H1 (cell line): ENCODE measurements around the gene OTUD3. TPM values are rescaled to one million over a fixed set of nuclear protein-coding genes. Genes with fewer than 3 reads are reported as not detected.

Source experiments
- CTCF ChIA-PET: fragments of 300-600 bp; sonication (Branson Sonifier 250); formaldehyde crosslinking; loops from one replicate; lab custom pipeline; 2021; ENCODE audit not compliant: partially characterized antibody; lab: Charles Lee
- POLR2A ChIA-PET: fragments of 300-600 bp; sonication (Branson Sonifier 250); formaldehyde crosslinking; loops from one replicate; lab custom pipeline; 2021; ENCODE audit warnings: inconsistent platforms; ENCODE audit not compliant: partially characterized antibody; lab: Charles Lee
- DNase-seq, 2 experiments: peaks; one replicate each; pipeline versions ENCODE4 v3.0.0 to v3.0.0-alpha.2; 2010 to 2022; ENCODE audit warnings: low spot score in 2 of 2, low read depth in 1 of 2, mixed read lengths in 1 of 2
- FAIRE-seq: peaks from 2 replicates; lab custom pipeline; 2011; peaks lifted over from hg19 to GRCh38; lab: Jason Lieb, UNC
- H2AFZ ChIP-seq: 2 replicates; pipeline ENCODE4 v1.8.1; 2012; ENCODE audit warnings: low read length, inconsistent platforms
- H2AK5ac ChIP-seq: 2 replicates; pipeline ENCODE4 v1.6.1; 2013; ENCODE audit warnings: low read depth, low read length
- H2BK120ac ChIP-seq: replicated peaks from 2 replicates; pipeline ENCODE3; 2013; ENCODE audit warnings: low read depth, low read length, inconsistent platforms
- H2BK12ac ChIP-seq: 2 replicates; pipeline ENCODE4 v1.6.1; 2013; ENCODE audit warnings: low read depth, low read length
- H2BK15ac ChIP-seq: 2 replicates; pipeline ENCODE4 v1.6.1; 2013; ENCODE audit warnings: low read length
- H2BK20ac ChIP-seq: 2 replicates; pipeline ENCODE4 v1.6.1; 2013; ENCODE audit warnings: low read length
- H2BK5ac ChIP-seq: 2 replicates; pipeline ENCODE4 v1.6.1; 2013; ENCODE audit warnings: low read depth, low read length
- H3K14ac ChIP-seq: 2 replicates; pipeline ENCODE4 v1.6.1; 2013; ENCODE audit warnings: inconsistent platforms; ENCODE audit not compliant: insufficient read length
- H3K18ac ChIP-seq: 2 replicates; pipeline ENCODE4 v1.6.1; 2013; ENCODE audit warnings: low read length; ENCODE audit errors: extremely low read depth
- H3K23ac ChIP-seq: 2 replicates; pipeline ENCODE4 v1.6.1; 2013; ENCODE audit warnings: inconsistent platforms; ENCODE audit not compliant: insufficient read length
- H3K23me2 ChIP-seq: 2 replicates; pipeline ENCODE4 v1.6.1; 2013; ENCODE audit warnings: low read depth, low read length
- H3K27ac ChIP-seq: 2 replicates; pipeline ENCODE4 v1.6.1; 2011; ENCODE audit warnings: low read depth, low read length, inconsistent platforms
- H3K27me3 ChIP-seq, 4 experiments: replicated peaks in 1 of 4; 1 replicate in 1 of 4; 2 replicates in 3 of 4; pipeline versions ENCODE4 v1.6.1 to v1.8.1; 2011 to 2013; ENCODE audit warnings: low read length in 3 of 4, mild to moderate bottlenecking in 3 of 4, inconsistent platforms in 2 of 4, mixed read lengths in 2 of 4, moderate library complexity in 1 of 4; ENCODE audit not compliant: control insufficient read depth in 3 of 4, insufficient read depth in 3 of 4; ENCODE audit errors: extremely low read depth in 1 of 4
- H3K36me3 ChIP-seq, 4 experiments: 2 replicates each; pipeline versions ENCODE4 v1.6.1 to v1.8.1; 2011 to 2013; ENCODE audit warnings: mild to moderate bottlenecking in 4 of 4, low read length in 3 of 4, moderate library complexity in 2 of 4, control low read depth in 1 of 4, inconsistent platforms in 1 of 4; ENCODE audit not compliant: insufficient read depth in 4 of 4, control insufficient read depth in 2 of 4
- H3K4ac ChIP-seq: replicated peaks from 2 replicates; pipeline ENCODE3; 2013; ENCODE audit warnings: low read length, low read depth, mixed read lengths, inconsistent platforms; ENCODE audit not compliant: insufficient read length
- H3K4me1 ChIP-seq, 4 experiments: replicated peaks in 1 of 4; 1 replicate in 1 of 4; 2 replicates in 3 of 4; pipeline versions ENCODE4 v1.6.1 to v1.8.1; 2011 to 2013; ENCODE audit warnings: low read length in 3 of 4, inconsistent platforms in 2 of 4, mixed read lengths in 1 of 4; ENCODE audit not compliant: insufficient read depth in 4 of 4, control insufficient read depth in 3 of 4
- H3K4me2 ChIP-seq, 2 experiments: 2 replicates each; pipeline versions ENCODE4 v1.6.1 to v1.8.1; 2011 to 2013; ENCODE audit warnings: low read depth in 2 of 2, low read length in 2 of 2, control low read depth in 1 of 2, inconsistent platforms in 1 of 2, mild to moderate bottlenecking in 1 of 2; ENCODE audit not compliant: insufficient read depth in 1 of 2
- H3K4me3 ChIP-seq, 4 experiments: fragments of 200-600, 300-600 bp in 1 of 4; sonication (generic), shearing (Covaris generic), sonication (Bioruptor Twin) in 1 of 4; 2 replicates each; pipeline versions ENCODE4 v1.5.1 to v1.8.1; 2011 to 2016; ENCODE audit warnings: low read length in 4 of 4, low read depth in 3 of 4, control low read depth in 2 of 4, inconsistent platforms in 2 of 4, mild to moderate bottlenecking in 2 of 4, mixed read lengths in 1 of 4, moderate library complexity in 1 of 4; ENCODE audit not compliant: insufficient read depth in 2 of 4; ENCODE audit errors: extremely low read depth in 1 of 4
- H3K56ac ChIP-seq: replicated peaks from 2 replicates; pipeline ENCODE3; 2013; ENCODE audit warnings: low read depth, mild to moderate bottlenecking, mixed read lengths, low read length, inconsistent platforms; ENCODE audit not compliant: insufficient read length
- H3K79me1 ChIP-seq: 2 replicates; pipeline ENCODE4 v1.6.1; 2013; ENCODE audit warnings: low read depth, low read length, control low read depth
- H3K79me2 ChIP-seq, 2 experiments: 2 replicates each; pipeline versions ENCODE4 v1.6.1 to v1.8.1; 2012 to 2013; ENCODE audit warnings: low read length in 2 of 2, mild to moderate bottlenecking in 2 of 2, inconsistent platforms in 1 of 2; ENCODE audit not compliant: insufficient read depth in 2 of 2, control insufficient read depth in 1 of 2
- H3K9ac ChIP-seq, 4 experiments: replicated peaks in 1 of 4; 1 replicate in 1 of 4; 2 replicates in 3 of 4; pipeline versions ENCODE4 v1.6.1 to v1.8.1; 2011 to 2013; ENCODE audit warnings: low read depth in 3 of 4, low read length in 3 of 4, control low read depth in 2 of 4, mild to moderate bottlenecking in 2 of 4, moderate library complexity in 2 of 4, inconsistent platforms in 1 of 4; ENCODE audit errors: extremely low read depth in 1 of 4
- H3K9me3 ChIP-seq, 2 experiments: 2 replicates each; pipeline versions ENCODE4 v1.6.1 to v1.8.1; 2012 to 2013; ENCODE audit warnings: mild to moderate bottlenecking in 2 of 2, moderate library complexity in 2 of 2, control low read depth in 1 of 2, inconsistent platforms in 1 of 2, low read depth in 1 of 2, low read length in 1 of 2, mixed read lengths in 1 of 2; ENCODE audit not compliant: insufficient read depth in 2 of 2
- H4K20me1 ChIP-seq, 2 experiments: replicated peaks in 1 of 2; 2 replicates each; pipeline versions ENCODE3 to v1.8.1; 2011 to 2013; ENCODE audit warnings: inconsistent platforms in 2 of 2, low read length in 2 of 2, mild to moderate bottlenecking in 1 of 2; ENCODE audit not compliant: insufficient read depth in 2 of 2, control insufficient read depth in 1 of 2
- H4K5ac ChIP-seq: 2 replicates; pipeline ENCODE4 v1.6.1; 2013; ENCODE audit warnings: low read length, low read depth, mixed read lengths, inconsistent platforms; ENCODE audit not compliant: insufficient read length
- H4K8ac ChIP-seq: 2 replicates; pipeline ENCODE4 v1.8.0; 2013; ENCODE audit warnings: mild to moderate bottlenecking, moderate library complexity, low read length, inconsistent platforms; ENCODE audit not compliant: insufficient read depth; ENCODE audit errors: extremely low read depth
- H4K91ac ChIP-seq: replicated peaks from 2 replicates; pipeline ENCODE3; 2013; ENCODE audit warnings: low read length, mixed read lengths, inconsistent platforms; ENCODE audit not compliant: insufficient read length
- CHD1 ChIP-seq: IDR thresholded peaks from 2 replicates; pipeline ENCODE4 v1.6.1; 2012; ENCODE audit warnings: low read depth, low read length, improper control_type of control experiment
- CTBP2 ChIP-seq: IDR thresholded peaks from 2 replicates; pipeline ENCODE4 v1.7.0; 2011; ENCODE audit warnings: borderline replicate concordance, mild to moderate bottlenecking, moderate library complexity, mixed read lengths, low read length; ENCODE audit not compliant: insufficient read depth, insufficient read length
- EZH2 ChIP-seq: fragments of 200-600 bp; sonication (generic); IDR thresholded peaks from 2 replicates; pipeline ENCODE4 v1.7.1; 2012; ENCODE audit warnings: low read depth, mild to moderate bottlenecking, moderate library complexity, low read length, inconsistent platforms; ENCODE audit not compliant: severe bottlenecking
- GABPA ChIP-seq: IDR thresholded peaks from 2 replicates; pipeline ENCODE4 v1.6.1; 2011; ENCODE audit warnings: mild to moderate bottlenecking, low read length, moderate library complexity, borderline replicate concordance; ENCODE audit not compliant: insufficient read depth
- NANOG ChIP-seq: IDR thresholded peaks from 2 replicates; pipeline ENCODE4 v1.6.1; 2011; ENCODE audit warnings: low read length, low read depth, mild to moderate bottlenecking, inconsistent platforms; ENCODE audit not compliant: insufficient read depth, poor library complexity, severe bottlenecking
- RBBP5 ChIP-seq: IDR thresholded peaks from 2 replicates; pipeline ENCODE4 v1.7.1; 2012; ENCODE audit warnings: low read depth, mild to moderate bottlenecking, inconsistent platforms, low read length, moderate library complexity, borderline replicate concordance
- SIRT6 ChIP-seq: IDR thresholded peaks from one replicate; pipeline ENCODE4 v1.7.1; 2012; ENCODE audit warnings: low read length, inconsistent platforms
- SP4 ChIP-seq: IDR thresholded peaks from 2 replicates; pipeline ENCODE4 v1.6.1; 2012; ENCODE audit warnings: low read length, inconsistent platforms
- TAF1 ChIP-seq: IDR thresholded peaks from 2 replicates; pipeline ENCODE4 v1.6.1; 2011; ENCODE audit warnings: mild to moderate bottlenecking, low read depth, low read length
- TBP ChIP-seq: IDR thresholded peaks from 2 replicates; pipeline ENCODE4 v1.6.1; 2011; ENCODE audit warnings: low read depth, low read length, improper control_type of control experiment
- polyA plus RNA-seq, 7 experiments: library from polyadenylated mRNA; depleted of rRNA in 3 of 7; stranded (reverse) in 5 of 7; unstranded in 2 of 7; fragments of >200 nt in 5 of 7; fragments of 200-250 nt in 2 of 7; gene quantifications; 1 replicate in 5 of 7; 2 replicates in 1 of 7; 4 replicates in 1 of 7; pipeline versions ENCODE4 v1.2.1 to v1.2.3, GENCODE V29; 2011 to 2013; ENCODE audit warnings: missing spikeins in 2 of 7, mixed read lengths in 2 of 7
- total RNA-seq: library from RNA; stranded (reverse); fragmentation: NEBNext Ultra II Directional; extraction: Animal tissue kit (Norgen Biotek cat#: 25700); gene quantifications from 2 replicates; pipeline ENCODE4 v1.2.1, GENCODE V29; 2021
- TF ChIP-seq, protein P1 (sequence below): IDR thresholded peaks from 2 replicates; pipeline ENCODE4 v1.6.1; 2012; ENCODE audit warnings: low read length, inconsistent platforms
- TF ChIP-seq, protein P2 (sequence below): IDR thresholded peaks from 2 replicates; pipeline ENCODE4 v1.6.1; 2011; ENCODE audit warnings: low read depth, mild to moderate bottlenecking, low read length; ENCODE audit not compliant: insufficient read depth

OTUD3 gene
- total and polyA plus RNA-seq, 2 of the 8 experiments (the other 6 are each of a cell fraction or from before 2014, with no cell fraction given), result 6.3 to 11.9 TPM

DNA sequence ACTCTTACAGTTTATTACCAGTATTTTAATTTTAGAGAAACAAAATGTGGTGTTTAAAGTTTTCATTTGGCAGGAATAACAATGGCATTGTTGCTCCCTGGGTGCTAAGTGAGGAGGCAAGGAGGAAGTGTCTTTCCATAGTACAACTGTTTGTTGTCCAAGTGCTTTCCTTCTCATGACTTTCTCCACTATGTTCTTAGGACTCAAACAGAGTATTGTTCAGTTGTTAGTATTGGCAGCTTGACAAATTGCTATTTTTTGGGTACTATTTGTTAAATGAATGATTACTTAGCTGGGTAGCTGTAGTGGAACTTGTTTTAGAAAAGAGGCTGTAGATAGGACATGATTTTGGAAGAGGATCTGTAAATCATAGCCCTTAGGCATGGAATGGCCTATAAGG is 7.5 kb downstream of the OTUD3 start:
- peaks cover 6 to 60% of the 10 kb centered on the region in 2 experiments; a peak in 3 of 4 replicates for H3K79me2 ChIP-seq
- CTCF ChIA-PET, result interaction anchor here (1.3 kb wide), 1 partner anchor 10 kb away, joined by 3 read pairs; no protein-coding TSS in a partner anchor
- peaks cover 3 to 15% of the 10 kb centered on the region in 2 experiments for H4K20me1 ChIP-seq
- H2BK5ac ChIP-seq, result no peak overlapping the region
- H2BK20ac ChIP-seq, result no peak overlapping the region
- FAIRE-seq (no peak), DNase-seq (no peak)
- POLR2A ChIA-PET, result no interaction called here
- no peaks in the 10 kb centered on the region for H3K23me2 ChIP-seq
- H3K18ac ChIP-seq, result no peak overlapping the region
- H3K9ac ChIP-seq, result no peak overlapping the region
- H3K14ac ChIP-seq, result no peak overlapping the region
- no peak overlapping the region for H4K8ac ChIP-seq
- no peak overlapping the region for H3K4me2 ChIP-seq
- H3K9me3 ChIP-seq, result no peaks in the 10 kb centered on the region
- peaks cover 0 to 3% (median 0%) of the 10 kb centered on the region in 4 experiments; a peak in 1 of 7 replicates for H3K4me1 ChIP-seq
- H3K27me3 ChIP-seq, result no peaks in the 10 kb centered on the region
- no peak overlapping the region for H4K5ac ChIP-seq
- no peak overlapping the region for H3K4ac ChIP-seq
- no peak overlapping the region for H2BK12ac ChIP-seq
- H3K56ac ChIP-seq, result no peak overlapping the region
- no peak overlapping the region for H2AFZ ChIP-seq
- H3K79me1 ChIP-seq, result peaks cover 8% of the 10 kb centered on the region; the same call in 1 of the 2 replicates
- no peak overlapping the region for H2AK5ac ChIP-seq
- H2BK120ac ChIP-seq, result no peak overlapping the region
- no peak overlapping the region for H3K23ac ChIP-seq
- H3K36me3 ChIP-seq, result peaks cover 5 to 36% (median 29%) of the 10 kb centered on the region in 4 experiments; a peak in 7 of 8 replicates
- H2BK15ac ChIP-seq, result no peak overlapping the region
- no peak for TF ChIP-seq EZH2
- no peak for TF ChIP-seq NANOG
- TF ChIP-seq, protein P1, sequence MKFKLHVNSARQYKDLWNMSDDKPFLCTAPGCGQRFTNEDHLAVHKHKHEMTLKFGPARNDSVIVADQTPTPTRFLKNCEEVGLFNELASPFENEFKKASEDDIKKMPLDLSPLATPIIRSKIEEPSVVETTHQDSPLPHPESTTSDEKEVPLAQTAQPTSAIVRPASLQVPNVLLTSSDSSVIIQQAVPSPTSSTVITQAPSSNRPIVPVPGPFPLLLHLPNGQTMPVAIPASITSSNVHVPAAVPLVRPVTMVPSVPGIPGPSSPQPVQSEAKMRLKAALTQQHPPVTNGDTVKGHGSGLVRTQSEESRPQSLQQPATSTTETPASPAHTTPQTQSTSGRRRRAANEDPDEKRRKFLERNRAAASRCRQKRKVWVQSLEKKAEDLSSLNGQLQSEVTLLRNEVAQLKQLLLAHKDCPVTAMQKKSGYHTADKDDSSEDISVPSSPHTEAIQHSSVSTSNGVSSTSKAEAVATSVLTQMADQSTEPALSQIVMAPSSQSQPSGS, result no peak
- no peak for TF ChIP-seq SIRT6
- no peak for TF ChIP-seq CTBP2
- no peak for TF ChIP-seq SP4
- no peak for TF ChIP-seq TBP
- TF ChIP-seq GABPA, result no peak
- TF ChIP-seq CHD1, result no peak
- TF ChIP-seq, protein P2, sequence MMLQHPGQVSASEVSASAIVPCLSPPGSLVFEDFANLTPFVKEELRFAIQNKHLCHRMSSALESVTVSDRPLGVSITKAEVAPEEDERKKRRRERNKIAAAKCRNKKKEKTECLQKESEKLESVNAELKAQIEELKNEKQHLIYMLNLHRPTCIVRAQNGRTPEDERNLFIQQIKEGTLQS, result no peak
- no peak for TF ChIP-seq TAF1
- TF ChIP-seq RBBP5, result no peak
- TF ChIP-seq, all 59 proteins: peak for 0
- no peak overlapping the region for H3K27ac ChIP-seq
- no peak overlapping the region for H4K91ac ChIP-seq
- H3K4me3 ChIP-seq, result no peak overlapping the region
